NB4 (cell line): ENCODE results near the gene CCDC38.

Experiments
- POLR2A ChIP-seq: IDR thresholded peaks from 2 replicates; pipeline ENCODE4 v1.6.1; 2011; ENCODE audit warnings: mild to moderate bottlenecking; ENCODE audit not compliant: insufficient read length; ENCODE audit errors: extremely low read depth
- TF ChIP-seq, protein P1 (sequence below): IDR thresholded peaks from one replicate; pipeline ENCODE4 v1.5.1; 2012; ENCODE audit warnings: low read depth, low read length

DNA sequence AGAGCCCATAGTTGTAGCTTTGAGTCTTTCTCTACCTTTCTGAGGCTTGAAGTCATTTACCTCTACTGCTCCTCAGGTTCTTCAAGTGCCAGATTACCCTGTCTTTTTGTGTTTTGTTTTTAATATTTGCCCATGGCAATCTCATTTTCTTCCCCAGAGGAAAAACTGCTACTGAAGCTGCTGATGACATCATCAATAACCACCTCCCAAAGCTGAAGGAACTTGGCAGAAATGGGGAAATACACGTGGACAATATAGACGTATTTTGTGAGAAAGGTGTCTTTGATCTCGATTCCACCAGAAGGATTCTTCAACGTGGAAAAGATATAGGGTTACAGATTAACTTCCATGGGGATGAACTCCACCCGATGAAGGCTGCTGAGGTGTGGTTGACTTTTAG lies 17.8 kb upstream of the CCDC38 start:
- TF ChIP-seq, protein P1, sequence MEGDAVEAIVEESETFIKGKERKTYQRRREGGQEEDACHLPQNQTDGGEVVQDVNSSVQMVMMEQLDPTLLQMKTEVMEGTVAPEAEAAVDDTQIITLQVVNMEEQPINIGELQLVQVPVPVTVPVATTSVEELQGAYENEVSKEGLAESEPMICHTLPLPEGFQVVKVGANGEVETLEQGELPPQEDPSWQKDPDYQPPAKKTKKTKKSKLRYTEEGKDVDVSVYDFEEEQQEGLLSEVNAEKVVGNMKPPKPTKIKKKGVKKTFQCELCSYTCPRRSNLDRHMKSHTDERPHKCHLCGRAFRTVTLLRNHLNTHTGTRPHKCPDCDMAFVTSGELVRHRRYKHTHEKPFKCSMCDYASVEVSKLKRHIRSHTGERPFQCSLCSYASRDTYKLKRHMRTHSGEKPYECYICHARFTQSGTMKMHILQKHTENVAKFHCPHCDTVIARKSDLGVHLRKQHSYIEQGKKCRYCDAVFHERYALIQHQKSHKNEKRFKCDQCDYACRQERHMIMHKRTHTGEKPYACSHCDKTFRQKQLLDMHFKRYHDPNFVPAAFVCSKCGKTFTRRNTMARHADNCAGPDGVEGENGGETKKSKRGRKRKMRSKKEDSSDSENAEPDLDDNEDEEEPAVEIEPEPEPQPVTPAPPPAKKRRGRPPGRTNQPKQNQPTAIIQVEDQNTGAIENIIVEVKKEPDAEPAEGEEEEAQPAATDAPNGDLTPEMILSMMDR, result no peak
- TF ChIP-seq POLR2A, result no peak
